ENCODE measurements around the gene SH3BP5L. TPM values are rescaled to one million over a fixed set of nuclear protein-coding genes. Genes with fewer than 3 reads are reported as not detected.
"Not testable (repeated sequence)": the region's sequence is repeated elsewhere in the genome, so short reads cannot be mapped to it uniquely, and the experiment has no call there.

SH3BP5L gene
- total and polyA plus RNA-seq, 2 of the 13 experiments (the other 11 are each of a cell fraction or from before 2014, with no cell fraction given), result 10.3 to 14.9 TPM

GRCh38 chr1:248794663-248795062, 31.1 kb downstream of the SH3BP5L start:
- 3% methylated on average over 5 of the region's 5 CpGs for WGBS (ENCODE audit: low lambda C conversion rate)
- H3K4me2 ChIP-seq (ENCODE audit: low read depth, low read length); H3K27me3 ChIP-seq (ENCODE audit: control insufficient read depth in 1 of 2, insufficient read depth in 2 of 2, low read length in 2 of 2); H3K79me2 ChIP-seq (ENCODE audit: insufficient read depth, low read length); H3K4me3 ChIP-seq (replicated peaks in 1 of 3; ENCODE audit: insufficient read depth in 1 of 3, low read depth in 2 of 3, low read length in 3 of 3); DNase-seq (ENCODE audit: low spot score); H3K36me3 ChIP-seq (replicated peaks in 1 of 2; ENCODE audit: control insufficient read depth in 1 of 2, insufficient read depth in 2 of 2, low read length in 2 of 2); POLR2A ChIA-PET; BruUV-seq (replicated peaks); H2AFZ ChIP-seq (ENCODE audit: low read length); FAIRE-seq; H4K20me1 ChIP-seq (ENCODE audit: insufficient read depth, low read length); ATAC-seq; H3K27ac ChIP-seq (ENCODE audit: extremely low read length, insufficient read depth, low read length); H3K9ac ChIP-seq (ENCODE audit: insufficient read depth, low read depth, low read length); in situ Hi-C loops (cut with HindIII; ENCODE audit: extremely low pct_ligation_motif_present, low pct_unique_long_range_greater_than_20kb); H3K4me1 ChIP-seq (ENCODE audit: insufficient read depth, low read length); CTCF ChIA-PET (ENCODE audit: low intra/inter-chr PET ratio, low total read pairs); H3K9me3 ChIP-seq (ENCODE audit: low read length): not testable (repeated sequence)
- intact Hi-C loops (cut with micrococcal nuclease; ENCODE audit: unreplicated experiment), result loop anchor here (5.0 kb wide), 2 partner anchors 37 to 97 kb away; partner anchors contain the start of gene LYPD8

- Histone ChIP-seq H3K9ac (ENCODE audit: insufficient read depth, low read depth, low read length) (no peak overlapping the region), H2AFZ (ENCODE audit: low read length) (no peak overlapping the region), H3K36me3 (replicated peaks in 1 of 2; ENCODE audit: control insufficient read depth in 1 of 2, insufficient read depth in 2 of 2, low read length in 2 of 2) (no peaks in the 10 kb centered on the region), H3K4me2 (ENCODE audit: low read depth, low read length) (no peak overlapping the region), H3K4me1 (ENCODE audit: insufficient read depth, low read length) (0 out of 2 replicates have a peak, but pooled peaks cover 4% of the 10 kb centered on the region), H3K4me3 (replicated peaks in 1 of 3; ENCODE audit: insufficient read depth in 1 of 3, low read depth in 2 of 3, low read length in 3 of 3) (no peak overlapping the region), H3K27me3 (ENCODE audit: control insufficient read depth in 1 of 2, insufficient read depth in 2 of 2, low read length in 2 of 2) (no peaks in the 10 kb centered on the region; a peak in 1 of 5 replicates), H3K9me3 (ENCODE audit: low read length) (no peaks in the 10 kb centered on the region), H4K20me1 (ENCODE audit: insufficient read depth, low read length) (no peaks in the 10 kb centered on the region), H3K79me2 (ENCODE audit: insufficient read depth, low read length) (no peaks in the 10 kb centered on the region), H3K27ac (ENCODE audit: extremely low read length, insufficient read depth, low read length) (no peak overlapping the region)
- FAIRE-seq (no peak), ATAC-seq (no peak), DNase-seq (ENCODE audit: low spot score) (no peak)
- no TSS peak for BruUV-seq (replicated peaks)
- in situ Hi-C loops (cut with HindIII; ENCODE audit: extremely low pct_ligation_motif_present, low pct_unique_long_range_greater_than_20kb) (no loop called here), intact Hi-C loops (cut with micrococcal nuclease; ENCODE audit: unreplicated experiment) (loop anchor here (5.0 kb wide), 2 partner anchors 36 to 96 kb away; partner anchors contain the start of gene LYPD8)
- ChIA-PET POLR2A (no interaction called here), CTCF (ENCODE audit: low intra/inter-chr PET ratio, low total read pairs) (no interaction called here)
- no peak for TF ChIP-seq TBX2 (CRISPR knock-in tag; IDR thresholded peaks at IDR 0.05; ENCODE audit: borderline replicate concordance)
- TF ChIP-seq, protein P1, sequence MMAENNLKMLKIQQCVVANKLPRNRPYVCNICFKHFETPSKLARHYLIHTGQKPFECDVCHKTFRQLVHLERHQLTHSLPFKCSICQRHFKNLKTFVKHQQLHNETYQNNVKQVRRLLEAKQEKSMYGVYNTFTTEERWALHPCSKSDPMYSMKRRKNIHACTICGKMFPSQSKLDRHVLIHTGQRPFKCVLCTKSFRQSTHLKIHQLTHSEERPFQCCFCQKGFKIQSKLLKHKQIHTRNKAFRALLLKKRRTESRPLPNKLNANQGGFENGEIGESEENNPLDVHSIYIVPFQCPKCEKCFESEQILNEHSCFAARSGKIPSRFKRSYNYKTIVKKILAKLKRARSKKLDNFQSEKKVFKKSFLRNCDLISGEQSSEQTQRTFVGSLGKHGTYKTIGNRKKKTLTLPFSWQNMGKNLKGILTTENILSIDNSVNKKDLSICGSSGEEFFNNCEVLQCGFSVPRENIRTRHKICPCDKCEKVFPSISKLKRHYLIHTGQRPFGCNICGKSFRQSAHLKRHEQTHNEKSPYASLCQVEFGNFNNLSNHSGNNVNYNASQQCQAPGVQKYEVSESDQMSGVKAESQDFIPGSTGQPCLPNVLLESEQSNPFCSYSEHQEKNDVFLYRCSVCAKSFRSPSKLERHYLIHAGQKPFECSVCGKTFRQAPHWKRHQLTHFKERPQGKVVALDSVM (CRISPR knock-in tag; IDR thresholded peaks at IDR 0.05), result no peak
- TF ChIP-seq THAP11 (CRISPR knock-in tag; IDR thresholded peaks at IDR 0.05), result no peak
- TF ChIP-seq HOXA9 (CRISPR knock-in tag; IDR thresholded peaks at IDR 0.05; ENCODE audit: borderline replicate concordance), result no peak
- TF ChIP-seq PRMT3 (CRISPR knock-in tag; IDR thresholded peaks at IDR 0.05; ENCODE audit: borderline replicate concordance, low read depth), result no peak
- TF ChIP-seq ZNF205 (CRISPR knock-in tag; IDR thresholded peaks at IDR 0.05), result no peak
- TF ChIP-seq PBX2 (CRISPR knock-in tag; IDR thresholded peaks at IDR 0.05), result no peak
- TF ChIP-seq ZNF251 (CRISPR knock-in tag; IDR thresholded peaks at IDR 0.05), result no peak
- TF ChIP-seq ETV5 (CRISPR knock-in tag; IDR thresholded peaks at IDR 0.05; ENCODE audit: borderline replicate concordance), result no peak
- TF ChIP-seq NBN (conservative IDR thresholded peaks at IDR 0.05), result no peak
- no peak for TF ChIP-seq ZBTB21 (CRISPR knock-in tag; IDR thresholded peaks at IDR 0.05)
- TF ChIP-seq IRF2 (CRISPR knock-in tag; IDR thresholded peaks at IDR 0.05), result no peak
- no peak for TF ChIP-seq MIXL1 (CRISPR knock-in tag; IDR thresholded peaks at IDR 0.05)
- no peak for TF ChIP-seq SNAI1 (CRISPR knock-in tag; IDR thresholded peaks at IDR 0.05; ENCODE audit: borderline replicate concordance)
- TF ChIP-seq NFE2L1 (CRISPR knock-in tag; IDR thresholded peaks at IDR 0.05; ENCODE audit: borderline replicate concordance), result no peak
These were observed 32.1 kb downstream of the SH3BP5L start for GRCh38 chr1:248793592-248793991.
